Fibroblast of lung (primary cell): ENCODE results near the gene TIMP4. TPM values are rescaled to one million over a fixed set of nuclear protein-coding genes. Genes with fewer than 3 reads are reported as not detected.

ENCODE experiments used
- DNase-seq, 2 donors: peaks; one replicate each; pipeline versions ENCODE4 v3.0.0 to v3.0.0-alpha.2; 2010; ENCODE audit warnings: low read depth in 2 of 2
- H2AFZ ChIP-seq: 2 replicates; pipeline ENCODE4 v1.5.1; 2012; ENCODE audit warnings: low read length, control low read depth, inconsistent platforms
- H3K27ac ChIP-seq: 2 replicates; pipeline ENCODE4 v1.5.1; 2011; ENCODE audit warnings: low read length, control low read depth; ENCODE audit not compliant: insufficient read depth
- H3K27me3 ChIP-seq: 2 replicates; pipeline ENCODE4 v1.5.1; 2011; ENCODE audit warnings: mild to moderate bottlenecking, low read length; ENCODE audit not compliant: control insufficient read depth, insufficient read depth
- H3K36me3 ChIP-seq: 2 replicates; pipeline ENCODE4 v1.5.1; 2011; ENCODE audit warnings: low read length; ENCODE audit not compliant: control insufficient read depth, insufficient read depth
- H3K4me1 ChIP-seq: 2 replicates; pipeline ENCODE4 v1.5.1; 2011; ENCODE audit warnings: low read length; ENCODE audit not compliant: control insufficient read depth, insufficient read depth; ENCODE audit errors: extremely low read depth
- H3K4me2 ChIP-seq: 2 replicates; pipeline ENCODE4 v1.5.1; 2011; ENCODE audit warnings: low read length, control low read depth; ENCODE audit not compliant: insufficient read depth; ENCODE audit errors: extremely low read depth
- H3K4me3 ChIP-seq, 4 experiments: fragments of 200-600 bp in 1 of 4; sonication (generic) in 1 of 4; replicated peaks in 1 of 4; 2 replicates each; pipeline ENCODE4 v1.5.1; 2011 to 2016; ENCODE audit warnings: low read length in 4 of 4, low read depth in 3 of 4, mild to moderate bottlenecking in 3 of 4, control low read depth in 2 of 4, inconsistent platforms in 1 of 4, mixed read lengths in 1 of 4; ENCODE audit not compliant: insufficient read depth in 1 of 4; ENCODE audit errors: control extremely low read depth in 1 of 4
- H3K79me2 ChIP-seq: 2 replicates; pipeline ENCODE4 v1.5.1; 2012; ENCODE audit warnings: mild to moderate bottlenecking, low read length, inconsistent platforms; ENCODE audit not compliant: control insufficient read depth, insufficient read depth
- H3K9ac ChIP-seq: 2 replicates; pipeline ENCODE4 v1.5.1; 2011; ENCODE audit warnings: mild to moderate bottlenecking, low read length, control low read depth; ENCODE audit not compliant: insufficient read depth
- H3K9me3 ChIP-seq: 2 replicates; pipeline ENCODE4 v1.5.1; 2012; ENCODE audit warnings: low read depth, low read length; ENCODE audit not compliant: control insufficient read depth, insufficient read depth
- H4K20me1 ChIP-seq: 2 replicates; pipeline ENCODE4 v1.5.1; 2011; ENCODE audit warnings: low read length; ENCODE audit not compliant: control insufficient read depth, insufficient read depth; ENCODE audit errors: extremely low read depth
- CTCF ChIP-seq, 2 donors: IDR thresholded peaks in 1 of 2; conservative IDR thresholded peaks in 1 of 2; 1 replicate in 1 of 2; 2 replicates in 1 of 2; pipeline ENCODE4 v1.5.1; 2011 to 2012; ENCODE audit warnings: low read length in 2 of 2, control low read depth in 1 of 2, inconsistent platforms in 1 of 2, low read depth in 1 of 2, mild to moderate bottlenecking in 1 of 2
- EZH2 ChIP-seq: IDR thresholded peaks from 2 replicates; pipeline ENCODE4 v1.5.1; 2012; ENCODE audit warnings: low read length, control low read depth, mild to moderate bottlenecking; ENCODE audit errors: missing control alignments
- polyA plus RNA-seq, 2 donors: library from polyadenylated mRNA; depleted of rRNA in 1 of 2; stranded (reverse) in 1 of 2; unstranded in 1 of 2; fragments of >200 nt; gene quantifications; 2 replicates each; pipeline ENCODE4 v1.2.1, GENCODE V29; 2011 to 2012; ENCODE audit warnings: missing spikeins in 1 of 2
- total RNA-seq: library from RNA; depleted of rRNA; stranded (reverse); fragments of >200 nt; gene quantifications from 2 replicates; pipeline ENCODE4 v1.2.1, GENCODE V29; 2014

Gene TIMP4
- total and polyA plus RNA-seq, 2 donors (not counting 1 experiment from before 2014, with no cell fraction given), result 2.8 to 12.6 TPM

GRCh38 chr3:12147049-12147780 is 11.5 kb downstream of the TIMP4 start:
- Histone ChIP-seq H2AFZ (no peak overlapping the region), H3K79me2 (no peaks in the 10 kb centered on the region), H3K4me1 (peaks cover 3% of the 10 kb centered on the region), H3K9me3 (no peaks in the 10 kb centered on the region), H3K27ac (no peak overlapping the region), H3K27me3 (peaks cover 5% of the 10 kb centered on the region), H3K4me2 (no peak overlapping the region), H4K20me1 (no peaks in the 10 kb centered on the region), H3K36me3 (no peaks in the 10 kb centered on the region), H3K9ac (no peak overlapping the region), H3K4me3 (no peak overlapping the region)
- no peak for DNase-seq
- TF ChIP-seq EZH2, result no peak
- no peak for TF ChIP-seq CTCF (conservative IDR thresholded peaks at IDR 0.05 in 1 of 2, IDR thresholded peaks at IDR 0.05 in 1 of 2; ENCODE audit: low read depth in 1 of 2, low read length in 2 of 2)

GRCh38 chr3:12143949-12144504 is 14.7 kb downstream of the TIMP4 start:
- DNase-seq, result peak; percentile 80 to 95
- Histone ChIP-seq H3K9me3 (no peaks in the 10 kb centered on the region), H3K4me3 (no peak overlapping the region), H3K27me3 (peaks cover 2% of the 10 kb centered on the region), H4K20me1 (no peaks in the 10 kb centered on the region), H3K4me2 (peak overlapping the region; percentile 32), H3K27ac (no peak overlapping the region), H3K36me3 (no peaks in the 10 kb centered on the region), H2AFZ (peak overlapping the region; percentile 4), H3K79me2 (no peaks in the 10 kb centered on the region), H3K9ac (no peak overlapping the region), H3K4me1 (peaks cover 3% of the 10 kb centered on the region)
- no peak for TF ChIP-seq EZH2
- TF ChIP-seq CTCF (conservative IDR thresholded peaks at IDR 0.05 in 1 of 2, IDR thresholded peaks at IDR 0.05 in 1 of 2; ENCODE audit: low read depth in 1 of 2, low read length in 2 of 2), result no peak

GRCh38 chr3:12142476-12142875 is 16.2 kb downstream of the TIMP4 start:
- DNase-seq, result no peak
- Histone ChIP-seq H3K36me3 (no peaks in the 10 kb centered on the region), H3K4me2 (no peak overlapping the region), H3K9ac (no peak overlapping the region), H3K9me3 (no peaks in the 10 kb centered on the region), H4K20me1 (no peaks in the 10 kb centered on the region), H2AFZ (no peak overlapping the region), H3K79me2 (no peaks in the 10 kb centered on the region), H3K4me1 (peaks cover 3% of the 10 kb centered on the region), H3K27me3 (peaks cover 2% of the 10 kb centered on the region), H3K27ac (no peak overlapping the region), H3K4me3 (no peak overlapping the region)
- no peak for TF ChIP-seq CTCF (conservative IDR thresholded peaks at IDR 0.05 in 1 of 2, IDR thresholded peaks at IDR 0.05 in 1 of 2; ENCODE audit: low read depth in 1 of 2, low read length in 2 of 2)
